Stimulated activated CD8-positive, alpha-beta memory T cell treated with anti-CD3 and anti-CD28 coated beads, Interleukin-12 subunit alpha, Interleukin-12 subunit beta, amount 100 ng/mL, for 4 hours (primary cell): ENCODE data around the gene TNFRSF1B.
A peak's percentile ranks its signal among the peaks of the same experiment; 100 is the strongest.

Source experiments
- DNase-seq: peaks from one replicate; pipeline ENCODE4 v3.0.0-alpha.2; 2020; ENCODE audit warnings: low read depth

The TNFRSF1B gene

GRCh38 chr1:12176298-12177118 is 9.7 kb downstream of the TNFRSF1B start:
- DNase-seq = no peak

GRCh38 chr1:12177156-12177998 is 10.6 kb downstream of the TNFRSF1B start:
- DNase-seq = no peak

GRCh38 chr1:12177999-12178441 is 11.2 kb downstream of the TNFRSF1B start:
- peak; percentile 90 for DNase-seq

GRCh38 chr1:12178511-12178910 is 11.7 kb downstream of the TNFRSF1B start:
- no peak for DNase-seq

GRCh38 chr1:12179111-12179519 is 12.3 kb downstream of the TNFRSF1B start:
- DNase-seq = peak; percentile 77

GRCh38 chr1:12179676-12180075 is 12.9 kb downstream of the TNFRSF1B start:
- DNase-seq = no peak

- DNase-seq = no peak
Observed at GRCh38 chr1:12180315-12180714, 13.5 kb downstream of the TNFRSF1B start.

- no peak for DNase-seq
Observed at GRCh38 chr1:12180903-12181302, 14.1 kb downstream of the TNFRSF1B start.

- DNase-seq = no peak
Observed at GRCh38 chr1:12181568-12181967, 14.8 kb downstream of the TNFRSF1B start.

GRCh38 chr1:12182410-12182984 is 15.7 kb downstream of the TNFRSF1B start:
- DNase-seq = no peak

GRCh38 chr1:12183095-12183794 is 16.5 kb downstream of the TNFRSF1B start:
- no peak for DNase-seq

- DNase-seq = no peak
Observed at GRCh38 chr1:12184008-12184681, 17.4 kb downstream of the TNFRSF1B start.

GRCh38 chr1:12185036-12185917 is 18.5 kb downstream of the TNFRSF1B start:
- DNase-seq = no peak

GRCh38 chr1:12185918-12186678 is 19.3 kb downstream of the TNFRSF1B start:
- DNase-seq = no peak

GRCh38 chr1:12186679-12186985 is 19.8 kb downstream of the TNFRSF1B start:
- DNase-seq = no peak

- DNase-seq = no peak
Observed at GRCh38 chr1:12188115-12188514, 21.3 kb downstream of the TNFRSF1B start.

- DNase-seq = no peak
Observed at GRCh38 chr1:12188657-12189327, 22.0 kb downstream of the TNFRSF1B start.

GRCh38 chr1:12189328-12189682 is 22.5 kb downstream of the TNFRSF1B start:
- no peak for DNase-seq

- no peak for DNase-seq
Observed at GRCh38 chr1:12191242-12192032, 24.6 kb downstream of the TNFRSF1B start.
